PC-9 (cell line): ENCODE data around the gene PDLIM5. TPM values are rescaled to one million over a fixed set of nuclear protein-coding genes. Genes with fewer than 3 reads are reported as not detected.

Experiments
- BruUV-seq: library from RNA; stranded (reverse); fragments of 400-500 nt; replicated peaks from 2 replicates; lab custom pipeline; 2021; lab: Mats Ljungman, UMichigan
- CTCF ChIA-PET: fragments of 300-600 bp; sonication (Branson Sonifier 250); formaldehyde crosslinking; loops from one replicate; lab custom pipeline; 2022; ENCODE audit warnings: antibody characterized with exemption; lab: Charles Lee
- POLR2A ChIA-PET: fragments of 300-600 bp; sonication (Branson Sonifier 250); formaldehyde crosslinking; loops from one replicate; lab custom pipeline; 2022; ENCODE audit warnings: antibody characterized with exemption; ENCODE audit not compliant: unreplicated experiment; lab: Charles Lee
- DNase-seq, 2 experiments: peaks; one replicate each; pipeline versions ENCODE4 v3.0.0 to v3.0.0-alpha.2; 2015 to 2022; ENCODE audit warnings: mixed read lengths in 1 of 2
- H2AFZ ChIP-seq: fragments of 200-600 bp; sonication (generic); 2 replicates; pipeline ENCODE4 v1.8.1; 2017; ENCODE audit warnings: antibody characterized with exemption
- H3F3A ChIP-seq: fragments of 200-600 bp; sonication (generic); 2 replicates; pipeline ENCODE4 v1.8.1; 2017; ENCODE audit warnings: antibody characterized with exemption, mild to moderate bottlenecking, low read depth; ENCODE audit not compliant: insufficient read depth
- H3K27ac ChIP-seq: fragments of 200-600 bp; sonication (generic); 2 replicates; pipeline ENCODE4 v1.6.1; 2016; ENCODE audit warnings: mixed run types
- H3K27me3 ChIP-seq: fragments of 200-600 bp; sonication (generic); 2 replicates; pipeline ENCODE4 v1.6.1; 2016; ENCODE audit warnings: low read depth, mixed run types; ENCODE audit not compliant: insufficient read depth
- H3K36me3 ChIP-seq: fragments of 200-600 bp; sonication (generic); 2 replicates; pipeline ENCODE4 v1.6.1; 2016; ENCODE audit warnings: low read depth, mixed run types
- H3K4me1 ChIP-seq: fragments of 200-600 bp; sonication (generic); replicated peaks from 2 replicates; pipeline ENCODE4 v1.6.1; 2016; ENCODE audit warnings: mixed run types; ENCODE audit not compliant: insufficient read depth
- H3K4me2 ChIP-seq: fragments of 200-600 bp; sonication (generic); 2 replicates; pipeline ENCODE4 v1.6.1; 2017; ENCODE audit warnings: mixed run types
- H3K4me3 ChIP-seq: fragments of 200-600 bp; sonication (generic); 2 replicates; pipeline ENCODE4 v1.6.1; 2016; ENCODE audit warnings: mixed run types
- H3K79me2 ChIP-seq: fragments of 200-600 bp; sonication (generic); 2 replicates; pipeline ENCODE4 v1.6.1; 2017; ENCODE audit warnings: low read depth, mixed run types
- H3K9me2 ChIP-seq: fragments of 200-600 bp; sonication (generic); 2 replicates; pipeline ENCODE4 v1.8.1; 2017; ENCODE audit warnings: mild to moderate bottlenecking; ENCODE audit not compliant: insufficient read depth
- H3K9me3 ChIP-seq: fragments of 200-600 bp; sonication (generic); 2 replicates; pipeline ENCODE4 v1.8.1; 2016; ENCODE audit warnings: low read depth; ENCODE audit not compliant: insufficient read depth
- H4K20me1 ChIP-seq: fragments of 200-600 bp; sonication (generic); 2 replicates; pipeline ENCODE4 v1.8.1; 2017; ENCODE audit not compliant: insufficient read depth
- CTCF ChIP-seq: fragments of 200-600 bp; sonication (generic); conservative IDR thresholded peaks from 2 replicates; pipeline ENCODE4 v1.6.1; 2017; ENCODE audit warnings: mixed run types, antibody characterized with exemption, mild to moderate bottlenecking, moderate library complexity
- EZH2 ChIP-seq: fragments of 200-600 bp; sonication (generic); IDR thresholded peaks from 2 replicates; pipeline ENCODE4 v1.8.0; 2017; ENCODE audit warnings: antibody characterized with exemption, low read depth
- intact Hi-C: fragments of 100-400 bp; cut with micrococcal nuclease; formaldehyde crosslinking; loops from one replicate; pipeline ENCODE4 v1.10.0; 2022; ENCODE audit not compliant: unreplicated experiment
- total RNA-seq: library from RNA; stranded (reverse); gene quantifications from 2 replicates; pipeline ENCODE4 v1.2.3, GENCODE V29; 2021

The PDLIM5 gene
- total RNA-seq, 1 experiment from 2014 or later = 130 TPM

GRCh38 chr4:94466371-94466770 lies 14.6 kb downstream of the PDLIM5 start:
- no peaks in the 10 kb centered on the region for H3K4me1 ChIP-seq
- ChIA-PET CTCF (no interaction called here), POLR2A (interaction anchor here (0.6 kb wide), 1 partner anchor 60 kb away, joined by 7 read pairs; no protein-coding TSS in a partner anchor)
- no peak for DNase-seq
- no peak overlapping the region for H3K4me3 ChIP-seq
- H3K4me2 ChIP-seq = no peak overlapping the region
- H4K20me1 ChIP-seq = no peaks in the 10 kb centered on the region
- no TSS peak for BruUV-seq
- peaks cover 72% of the 10 kb centered on the region for H3K79me2 ChIP-seq
- H3K27ac ChIP-seq = no peak overlapping the region
- H3K27me3 ChIP-seq = no peaks in the 10 kb centered on the region
- no peaks in the 10 kb centered on the region for H3K9me3 ChIP-seq
- no peaks in the 10 kb centered on the region; the same call in 1 of the 2 replicates for H3K36me3 ChIP-seq
- no peaks in the 10 kb centered on the region for H3K9me2 ChIP-seq
- intact Hi-C loops = no loop called here
- H3F3A ChIP-seq = no peaks in the 10 kb centered on the region
- TF ChIP-seq EZH2 (no peak), CTCF (no peak)
- H2AFZ ChIP-seq = no peak overlapping the region

- H3K27me3 ChIP-seq = no peaks in the 10 kb centered on the region
- no peaks in the 10 kb centered on the region for H3K9me2 ChIP-seq
- H3K79me2 ChIP-seq = peaks cover 67% of the 10 kb centered on the region
- no peaks in the 10 kb centered on the region for H3F3A ChIP-seq
- CTCF ChIA-PET = no interaction called here
- no peak overlapping the region for H3K4me3 ChIP-seq
- H3K36me3 ChIP-seq = no peaks in the 10 kb centered on the region; the same call in 1 of the 2 replicates
- H3K4me1 ChIP-seq = no peaks in the 10 kb centered on the region
- no peak for DNase-seq
- H2AFZ ChIP-seq = no peak overlapping the region
- H3K9me3 ChIP-seq = no peaks in the 10 kb centered on the region
- POLR2A ChIA-PET = interaction anchor here (0.6 kb wide), 1 partner anchor 59 kb away, joined by 7 read pairs; no protein-coding TSS in a partner anchor
- H3K4me2 ChIP-seq = no peak overlapping the region
- intact Hi-C loops = no loop called here
- no peak overlapping the region for H3K27ac ChIP-seq
- H4K20me1 ChIP-seq = no peaks in the 10 kb centered on the region
- TF ChIP-seq CTCF (no peak), EZH2 (no peak)
- BruUV-seq = no TSS peak
Measured at GRCh38 chr4:94466923-94467322, 15.2 kb downstream of the PDLIM5 start.

- intact Hi-C loops = no loop called here
- Histone ChIP-seq H2AFZ (no peak overlapping the region), H3K9me2 (no peaks in the 10 kb centered on the region), H3K27ac (no peak overlapping the region), H4K20me1 (no peaks in the 10 kb centered on the region), H3K27me3 (no peaks in the 10 kb centered on the region), H3K9me3 (no peaks in the 10 kb centered on the region), H3F3A (no peaks in the 10 kb centered on the region), H3K4me2 (no peak overlapping the region), H3K4me1 (no peaks in the 10 kb centered on the region; the same call in 1 of the 2 replicates), H3K79me2 (peaks cover 69% of the 10 kb centered on the region), H3K36me3 (no peaks in the 10 kb centered on the region; the same call in 1 of the 2 replicates), H3K4me3 (no peak overlapping the region)
- DNase-seq = no peak
- no TSS peak for BruUV-seq
- CTCF ChIA-PET = no interaction called here
- POLR2A ChIA-PET = no interaction called here
- no peak for TF ChIP-seq CTCF
- no peak for TF ChIP-seq EZH2
Measured at GRCh38 chr4:94468093-94468769, 16.5 kb downstream of the PDLIM5 start.
